Ectodermal cell (in vitro differentiated cells): ENCODE measurements around the gene HES7.
A peak's percentile ranks its signal among the peaks of the same experiment; 100 is the strongest.

ENCODE experiments used
- H3K27ac ChIP-seq: 2 replicates; pipeline ENCODE4 v1.7.0; 2013; ENCODE audit warnings: mild to moderate bottlenecking, low read depth, low read length; ENCODE audit not compliant: insufficient read depth, poor library complexity, severe bottlenecking
- H3K27me3 ChIP-seq: 2 replicates; pipeline ENCODE4 v1.7.0; 2013; ENCODE audit warnings: mild to moderate bottlenecking, low read length; ENCODE audit not compliant: insufficient read depth, control insufficient read depth, poor library complexity, severe bottlenecking
- H3K36me3 ChIP-seq: one replicate; pipeline ENCODE4 v1.7.0; 2013; ENCODE audit warnings: low read length; ENCODE audit not compliant: control insufficient read depth, insufficient read depth
- H3K4me1 ChIP-seq: one replicate; pipeline ENCODE4 v1.7.0; 2013; ENCODE audit warnings: low read length; ENCODE audit not compliant: control insufficient read depth, insufficient read depth
- H3K4me3 ChIP-seq: 2 replicates; pipeline ENCODE4 v1.7.0; 2013; ENCODE audit warnings: low read depth, low read length, control low read depth; ENCODE audit not compliant: insufficient read depth
- H3K9me3 ChIP-seq: 2 replicates; pipeline ENCODE4 v1.7.0; 2013; ENCODE audit warnings: mild to moderate bottlenecking, low read length, moderate library complexity; ENCODE audit not compliant: control insufficient read depth
- WGBS, 2 experiments: methylation state at CpG; one replicate each; pipeline ENCODE4 v1.1.7; 2013; ENCODE audit warnings: missing lambda C conversion rate in 2 of 2; 5-methylcytosine and 5-hydroxymethylcytosine counted together

Gene HES7

DNA sequence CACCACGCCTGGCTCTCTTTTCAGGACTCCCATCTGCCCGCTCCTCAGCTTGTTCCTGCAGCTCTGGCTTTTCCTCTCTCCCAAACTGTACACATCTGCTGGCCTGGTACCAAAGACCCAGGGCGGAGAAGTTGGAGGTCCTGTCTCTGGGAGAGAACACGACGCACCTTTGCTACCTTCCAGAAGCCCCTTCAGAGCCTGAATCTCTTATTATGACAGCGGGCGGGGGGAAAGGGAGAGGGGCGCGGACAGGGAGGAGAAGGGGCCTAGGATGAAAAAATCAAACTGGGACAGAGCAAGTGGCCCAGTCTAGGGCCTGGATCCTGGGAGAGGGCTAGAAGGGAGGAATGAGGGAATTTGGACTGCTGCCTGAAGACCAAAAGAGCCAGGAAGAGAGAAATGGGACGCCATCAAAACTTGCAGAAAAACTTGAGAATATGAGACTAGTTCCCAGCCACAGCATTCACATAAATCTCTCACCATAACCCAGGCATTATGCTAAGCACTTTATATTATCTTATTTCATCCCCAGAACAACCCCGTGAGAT, 30.8 kb upstream of the HES7 start:
- H3K4me1 ChIP-seq: peaks cover 18% of the 10 kb centered on the region
- no peaks in the 10 kb centered on the region for H3K27me3 ChIP-seq
- 60 to 64% methylated on average over 11 of the region's 11 CpGs for WGBS, 2 experiments
- no peaks in the 10 kb centered on the region for H3K9me3 ChIP-seq
- H3K27ac ChIP-seq: peak overlapping the region; percentile 85
- H3K4me3 ChIP-seq: peak overlapping the region; percentile 44
- H3K36me3 ChIP-seq: peaks cover 3% of the 10 kb centered on the region

DNA sequence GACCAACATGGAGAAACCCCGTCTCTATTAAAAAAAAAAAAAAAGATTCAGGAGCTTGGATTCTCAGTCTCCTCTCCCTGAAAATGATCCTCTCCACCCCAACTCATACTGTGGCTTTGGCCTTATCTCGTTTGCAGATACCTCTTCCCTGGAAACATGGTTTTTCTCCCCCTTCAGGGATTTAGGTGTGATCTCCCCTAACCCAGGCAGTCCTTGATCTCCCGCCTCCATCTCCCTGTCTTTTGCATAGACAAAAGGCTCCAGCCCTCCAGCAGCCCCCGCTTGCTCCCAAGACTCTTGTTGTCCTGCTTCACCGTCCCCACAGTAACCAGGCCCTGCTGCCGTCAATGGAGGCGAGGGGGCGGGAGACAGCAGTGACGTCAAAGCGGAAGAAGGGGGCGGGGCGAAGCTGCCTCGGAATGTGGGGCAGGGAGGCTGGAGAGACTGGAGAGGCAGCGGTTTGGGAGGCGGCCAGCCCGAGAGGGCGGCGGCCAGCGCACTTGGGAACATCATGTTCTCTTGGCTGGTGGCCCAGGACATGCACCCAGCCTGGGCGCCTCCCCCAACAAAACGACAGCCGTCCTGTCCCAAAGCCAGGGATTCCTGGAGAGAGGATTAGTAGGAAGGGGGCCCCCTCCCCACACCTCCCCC, 30.2 kb upstream of the HES7 start:
- H3K4me1 ChIP-seq: peaks cover 18% of the 10 kb centered on the region
- WGBS, 2 experiments: 5 to 6% methylated on average over 22 of the region's 22 CpGs
- peaks cover 9% of the 10 kb centered on the region for H3K36me3 ChIP-seq
- no peaks in the 10 kb centered on the region for H3K27me3 ChIP-seq
- H3K4me3 ChIP-seq: peak overlapping the region; percentile 44
- peak overlapping the region; percentile 85 for H3K27ac ChIP-seq
- no peaks in the 10 kb centered on the region for H3K9me3 ChIP-seq

DNA sequence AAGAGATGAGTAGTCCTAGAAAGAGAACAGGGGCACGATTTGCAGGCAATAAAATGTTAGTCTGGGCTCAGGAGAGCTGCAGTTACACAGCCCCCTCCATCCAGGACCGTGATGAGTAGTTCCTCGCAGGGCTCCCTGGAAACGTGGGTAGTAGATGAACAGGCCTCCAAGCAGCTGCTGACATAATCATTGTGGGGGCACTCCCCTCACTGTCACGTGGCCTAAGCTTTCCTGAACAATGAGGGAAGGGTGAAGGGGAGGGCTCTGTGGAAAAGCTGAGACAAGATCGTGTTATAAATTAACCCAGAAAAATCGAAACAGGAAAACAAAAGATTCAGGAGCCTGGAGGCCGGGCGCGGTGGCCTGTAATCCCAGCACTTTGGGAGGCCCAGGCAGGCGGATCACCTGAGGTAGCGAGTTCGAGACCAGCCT, 29.6 kb upstream of the HES7 start:
- 73 to 76% methylated on average over 13 of the region's 13 CpGs for WGBS, 2 experiments
- Histone ChIP-seq H3K9me3 (no peaks in the 10 kb centered on the region), H3K36me3 (peaks cover 9% of the 10 kb centered on the region), H3K27me3 (no peaks in the 10 kb centered on the region), H3K4me3 (no peak overlapping the region), H3K27ac (peak overlapping the region; percentile 85), H3K4me1 (peaks cover 18% of the 10 kb centered on the region)

DNA sequence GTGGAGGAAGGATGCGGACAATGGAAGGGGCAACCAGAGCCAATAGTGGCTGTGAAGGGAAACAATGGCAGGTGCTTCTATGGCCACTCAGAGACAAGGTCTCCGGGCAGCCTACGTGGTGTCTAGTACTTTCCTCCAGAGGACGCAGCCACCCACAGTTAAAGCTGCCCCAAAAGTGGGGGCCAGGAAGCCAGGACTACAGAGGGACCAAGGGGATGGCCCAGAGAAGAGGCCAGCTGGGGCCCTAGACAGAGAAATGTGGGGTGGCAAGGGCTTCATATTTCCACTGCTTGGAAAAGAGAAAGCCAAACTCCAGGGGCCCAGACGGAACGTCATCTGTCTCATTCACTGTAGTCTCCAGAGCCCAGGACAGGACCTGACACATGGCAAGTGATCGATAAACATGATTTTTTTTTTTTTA, 29.1 kb upstream of the HES7 start:
- H3K36me3 ChIP-seq: peaks cover 12% of the 10 kb centered on the region
- H3K9me3 ChIP-seq: no peaks in the 10 kb centered on the region
- 91 to 93% methylated on average over 7 of the region's 7 CpGs for WGBS, 2 experiments
- no peaks in the 10 kb centered on the region for H3K27me3 ChIP-seq
- peaks cover 18% of the 10 kb centered on the region for H3K4me1 ChIP-seq
- H3K27ac ChIP-seq: peak overlapping the region; percentile 85
- no peak overlapping the region for H3K4me3 ChIP-seq

DNA sequence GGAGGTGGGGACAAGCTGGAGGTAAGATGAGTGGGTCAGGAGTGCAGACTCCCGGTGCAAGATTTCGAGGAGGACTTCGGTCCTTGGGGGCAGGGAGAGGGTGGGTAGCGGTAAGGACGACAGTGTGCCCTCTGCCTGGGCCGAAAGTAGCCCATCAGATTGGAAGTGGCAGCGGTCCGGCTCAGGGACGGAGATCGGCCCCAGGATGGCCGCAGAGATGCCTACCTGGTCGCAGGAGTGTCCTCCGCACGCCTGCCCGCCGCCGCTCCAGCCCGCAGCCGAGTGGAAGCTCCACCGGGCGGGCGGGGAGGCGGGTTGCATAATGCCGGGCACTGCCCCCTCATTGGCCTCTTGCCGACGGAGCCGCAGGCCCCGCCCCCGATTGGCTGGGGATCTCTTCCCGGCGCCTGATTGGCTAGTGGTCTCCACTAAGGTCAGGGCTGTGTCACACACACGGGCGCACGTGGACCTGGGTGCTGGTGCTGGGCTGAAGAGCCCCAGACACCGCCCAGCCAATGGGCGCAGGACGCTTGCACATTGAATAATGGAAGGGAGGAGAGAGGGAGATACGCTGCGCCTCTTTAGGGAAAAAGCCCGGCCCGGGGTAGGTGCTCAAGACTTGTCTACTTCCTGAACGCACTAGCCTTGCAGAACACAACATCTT, 28.3 kb upstream of the HES7 start, which contains the start of gene PER1:
PER1 (minus strand) TSS at position 293 of the 664 bp plus-strand sequence. CDS start 1,698 bp downstream, outside the sequence.
- 8% methylated on average over 42 of the region's 42 CpGs for WGBS, 2 experiments
- no peaks in the 10 kb centered on the region for H3K9me3 ChIP-seq
- H3K4me3 ChIP-seq: peak within 1 kb of the TSS; percentile 74
- peaks cover 19% of the 10 kb centered on the region for H3K36me3 ChIP-seq
- peaks cover 18% of the 10 kb centered on the region for H3K4me1 ChIP-seq
- H3K27ac ChIP-seq: peak within 1 kb of the TSS; percentile 85
- H3K27me3 ChIP-seq: no peaks in the 10 kb centered on the region

DNA sequence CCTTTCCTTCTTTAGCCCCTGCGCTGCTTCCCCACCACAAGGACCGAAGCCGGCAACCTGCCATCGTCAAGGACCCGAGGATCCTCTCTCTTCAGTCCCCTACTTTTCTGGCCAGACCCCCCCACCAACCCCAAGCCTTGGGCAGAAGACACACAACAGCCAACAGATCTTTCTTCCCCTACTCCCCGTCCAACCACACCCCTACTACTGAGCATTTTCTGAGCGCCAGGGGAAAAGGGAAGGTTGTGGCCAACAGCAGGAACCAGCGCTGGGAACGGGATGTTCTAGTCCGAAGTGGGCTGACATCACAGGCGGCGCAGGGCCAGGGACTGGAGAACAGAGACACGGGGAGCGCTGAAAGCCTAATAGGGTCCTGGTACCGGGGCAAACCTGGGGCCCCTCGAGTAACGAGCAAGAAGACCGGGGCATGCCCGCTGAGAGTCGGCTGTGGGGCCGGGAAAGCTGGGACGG, 27.8 kb upstream of the HES7 start:
- 1% methylated on average over 22 of the region's 22 CpGs for WGBS, 2 experiments
- peaks cover 18% of the 10 kb centered on the region for H3K4me1 ChIP-seq
- peak overlapping the region; percentile 74 for H3K4me3 ChIP-seq
- H3K36me3 ChIP-seq: peaks cover 24% of the 10 kb centered on the region
- no peaks in the 10 kb centered on the region for H3K9me3 ChIP-seq
- no peaks in the 10 kb centered on the region for H3K27me3 ChIP-seq
- peak overlapping the region; percentile 38 for H3K27ac ChIP-seq

DNA sequence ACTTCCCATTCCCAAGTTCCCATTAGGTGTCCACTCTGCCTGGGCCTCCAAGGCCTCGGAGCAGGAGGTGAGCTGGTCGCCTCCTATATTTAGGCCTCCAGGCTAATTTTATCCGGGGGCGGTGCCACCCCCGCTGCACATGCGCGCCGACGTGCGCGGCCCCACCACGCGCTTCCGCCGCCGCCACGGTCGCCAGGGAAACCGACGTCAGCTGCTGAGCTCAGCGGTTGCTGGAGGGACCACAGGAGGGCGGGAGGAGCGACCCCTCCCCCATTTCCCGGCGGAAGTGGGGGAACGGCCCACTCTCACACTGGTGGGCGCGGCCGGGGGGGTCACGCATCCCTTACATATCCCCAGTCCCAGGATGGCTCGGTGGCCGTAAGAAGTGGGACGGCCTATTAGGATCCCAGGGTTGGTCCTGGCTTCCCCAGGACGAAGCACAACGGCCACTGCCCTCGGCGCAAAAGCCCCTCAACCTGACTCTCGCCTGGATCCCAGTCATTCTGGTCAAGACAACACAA, 27.3 kb upstream of the HES7 start:
- H3K9me3 ChIP-seq: no peaks in the 10 kb centered on the region
- peaks cover 18% of the 10 kb centered on the region for H3K4me1 ChIP-seq
- whole genome bisulfite sequencing, 2 experiments: 1% methylated on average over 38 of the region's 38 CpGs
- no peaks in the 10 kb centered on the region for H3K27me3 ChIP-seq
- peak overlapping the region; percentile 38 for H3K27ac ChIP-seq
- H3K36me3 ChIP-seq: peaks cover 28% of the 10 kb centered on the region
- H3K4me3 ChIP-seq: peak overlapping the region; percentile 74

DNA sequence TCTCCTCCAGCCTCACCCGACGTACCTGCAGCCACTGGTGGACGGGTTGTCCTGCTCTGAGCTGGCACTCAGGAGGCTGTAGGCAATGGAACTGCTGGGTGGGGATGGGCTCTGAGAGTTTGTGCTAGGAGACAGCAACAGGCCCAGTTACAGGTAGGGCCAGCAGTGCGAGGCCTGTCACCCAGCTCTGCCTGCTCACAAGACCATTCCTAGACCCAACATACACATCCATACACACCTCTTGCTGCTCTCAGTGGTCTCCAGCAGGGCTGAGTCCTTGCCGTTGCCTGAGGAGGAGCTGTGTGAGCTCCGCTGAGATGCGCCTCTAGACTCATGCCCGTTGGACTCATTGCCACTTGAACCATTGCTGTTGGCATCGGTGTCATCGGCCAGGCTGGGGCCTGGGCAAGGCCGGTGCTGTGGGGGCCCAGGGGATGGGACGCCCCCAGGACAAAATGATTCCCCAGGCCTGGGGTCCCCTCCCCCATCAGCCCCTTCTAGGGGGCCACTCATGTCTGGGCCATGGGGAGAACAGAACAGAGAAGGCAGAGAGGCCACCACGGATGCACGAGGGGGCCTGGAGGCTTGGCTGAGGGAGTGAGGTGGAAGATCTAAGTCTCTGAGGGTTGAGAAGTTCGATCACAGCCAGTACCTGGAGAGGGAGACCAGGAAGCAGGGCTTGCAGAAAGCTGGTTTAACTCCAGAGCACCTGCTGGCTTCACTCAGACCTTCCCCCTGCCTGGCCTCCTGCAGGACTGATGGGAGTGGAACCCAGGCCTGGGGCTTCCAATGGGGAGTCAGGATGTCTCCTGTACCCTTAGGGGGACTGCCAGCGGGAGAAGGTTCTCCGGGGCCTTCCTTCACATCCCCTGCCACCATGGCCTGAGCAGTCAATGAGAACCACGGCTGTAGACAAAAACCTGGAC, 26.6 kb upstream of the HES7 start:
- no peak overlapping the region for H3K27ac ChIP-seq
- no peaks in the 10 kb centered on the region for H3K27me3 ChIP-seq
- peak overlapping the region; percentile 74 for H3K4me3 ChIP-seq
- WGBS, 2 experiments: 85 to 87% methylated on average over 18 of the region's 18 CpGs
- H3K4me1 ChIP-seq: peaks cover 18% of the 10 kb centered on the region
- no peaks in the 10 kb centered on the region for H3K9me3 ChIP-seq
- peaks cover 36% of the 10 kb centered on the region for H3K36me3 ChIP-seq

DNA sequence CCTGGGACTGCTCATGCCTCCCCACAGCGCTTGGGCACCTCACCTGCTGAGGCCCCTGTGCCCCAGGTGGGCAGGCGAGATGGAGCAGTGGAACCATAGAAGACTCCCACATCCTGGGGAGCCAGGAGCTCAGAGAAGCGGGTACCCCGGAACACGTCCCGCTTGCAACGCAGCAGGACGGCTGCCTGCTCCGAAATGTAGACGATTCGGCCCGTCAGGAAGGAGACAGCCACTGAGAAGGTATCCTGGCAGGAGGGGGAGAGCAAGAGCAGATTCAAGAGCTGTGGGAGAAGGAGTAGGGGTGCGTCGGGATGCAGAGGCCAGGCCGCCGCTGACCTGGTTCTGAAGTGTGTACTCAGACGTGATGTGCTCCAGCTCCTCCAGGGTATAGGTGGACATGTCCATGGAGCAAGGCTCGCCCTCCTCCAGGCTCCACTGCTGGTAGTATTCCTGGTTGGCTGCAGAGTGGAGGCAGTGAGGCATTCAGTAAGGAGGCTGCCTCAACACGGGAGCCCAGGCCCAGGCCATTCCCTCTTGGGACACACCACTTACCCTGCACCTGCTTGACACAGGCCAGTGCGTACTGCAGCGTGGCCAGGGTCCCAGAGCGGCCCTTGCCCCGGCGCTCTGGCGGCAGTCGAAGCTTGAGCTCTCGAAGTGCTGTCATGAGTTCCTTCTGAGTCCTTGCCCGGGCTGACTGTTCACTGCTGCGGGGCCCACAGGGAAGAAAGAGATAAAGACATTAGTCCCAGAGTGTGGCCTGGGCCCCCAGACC, 25.7 kb upstream of the HES7 start:
- Histone ChIP-seq H3K4me3 (no peak overlapping the region), H3K27ac (no peak overlapping the region), H3K9me3 (no peaks in the 10 kb centered on the region), H3K4me1 (peaks cover 15% of the 10 kb centered on the region), H3K36me3 (peaks cover 37% of the 10 kb centered on the region), H3K27me3 (no peaks in the 10 kb centered on the region)
- 93 to 97% methylated on average over 29 of the region's 29 CpGs for WGBS, 2 experiments
